Stomach smooth muscle (tissue), 2 donors: Measurements from ENCODE around the gene LMX1A.

ENCODE experiments used
- H3K27ac ChIP-seq: one replicate; pipeline ENCODE4 v1.7.0; 2013; ENCODE audit warnings: mild to moderate bottlenecking, low read length, inconsistent platforms
- H3K27me3 ChIP-seq, 2 donors: one replicate each; pipeline ENCODE4 v1.7.0; 2013; ENCODE audit warnings: low read length in 2 of 2; ENCODE audit not compliant: insufficient read depth in 2 of 2, control insufficient read depth in 1 of 2
- H3K36me3 ChIP-seq, 2 donors: one replicate each; pipeline ENCODE4 v1.7.0; 2013; ENCODE audit warnings: low read length in 2 of 2; ENCODE audit not compliant: control insufficient read depth in 2 of 2, insufficient read depth in 2 of 2
- H3K4me1 ChIP-seq: one replicate; pipeline ENCODE4 v1.7.0; 2013; ENCODE audit warnings: low read length; ENCODE audit not compliant: control insufficient read depth, insufficient read depth
- H3K4me3 ChIP-seq, 2 donors: one replicate each; pipeline ENCODE4 v1.7.0; 2013; ENCODE audit warnings: low read length in 2 of 2
- H3K9ac ChIP-seq, 2 donors: one replicate each; pipeline ENCODE4 v1.7.0; 2013; ENCODE audit warnings: low read length in 2 of 2, mild to moderate bottlenecking in 1 of 2
- H3K9me3 ChIP-seq, 2 donors: one replicate each; pipeline ENCODE4 v1.7.0; 2013; ENCODE audit warnings: low read length in 2 of 2; ENCODE audit not compliant: control insufficient read depth in 2 of 2
- donor health status: healthy.
- donor health status: Pancreatic carcinoma.

LMX1A gene

GRCh38 chr1:165324050-165324449 lies 32.5 kb downstream of the LMX1A start:
- Histone ChIP-seq H3K27ac (no peak overlapping the region), H3K4me1 (no peaks in the 10 kb centered on the region), H3K4me3 (no peak overlapping the region), H3K9ac (no peak overlapping the region), H3K36me3 (no peaks in the 10 kb centered on the region), H3K27me3 (peaks cover 7 to 13% of the 10 kb centered on the region in 2 donors), H3K9me3 (no peaks in the 10 kb centered on the region)

- Histone ChIP-seq H3K27me3 (peaks cover 2% of the 10 kb centered on the region in 2 donors), H3K9ac (no peak overlapping the region), H3K27ac (no peak overlapping the region), H3K4me3 (no peak overlapping the region), H3K4me1 (peaks cover 9% of the 10 kb centered on the region), H3K36me3 (no peaks in the 10 kb centered on the region), H3K9me3 (peaks cover 0 to 3% of the 10 kb centered on the region in 2 donors)
Observed at GRCh38 chr1:165317612-165318011, 38.9 kb downstream of the LMX1A start.

GRCh38 chr1:165316153-165316772 lies 40.3 kb downstream of the LMX1A start:
- peaks cover 9% of the 10 kb centered on the region for H3K4me1 ChIP-seq
- no peak overlapping the region for H3K9ac ChIP-seq
- no peak overlapping the region for H3K4me3 ChIP-seq
- H3K27me3 ChIP-seq = peaks cover 2% of the 10 kb centered on the region in 2 donors
- H3K27ac ChIP-seq = no peak overlapping the region
- H3K9me3 ChIP-seq = peaks cover 0 to 5% of the 10 kb centered on the region in 2 donors
- H3K36me3 ChIP-seq = no peaks in the 10 kb centered on the region

- H3K9ac ChIP-seq = no peak overlapping the region
- no peak overlapping the region for H3K27ac ChIP-seq
- H3K9me3 ChIP-seq = peaks cover 0 to 5% of the 10 kb centered on the region in 2 donors
- H3K4me3 ChIP-seq = no peak overlapping the region
- H3K27me3 ChIP-seq = peaks cover 0 to 2% of the 10 kb centered on the region in 2 donors
- H3K4me1 ChIP-seq = peaks cover 9% of the 10 kb centered on the region
- no peaks in the 10 kb centered on the region for H3K36me3 ChIP-seq
Observed at GRCh38 chr1:165315481-165315880, 41.0 kb downstream of the LMX1A start.

GRCh38 chr1:165313903-165314302 lies 42.6 kb downstream of the LMX1A start:
- peaks cover 9% of the 10 kb centered on the region for H3K4me1 ChIP-seq
- H3K4me3 ChIP-seq = no peak overlapping the region
- no peak overlapping the region for H3K9ac ChIP-seq
- peaks cover 0 to 5% of the 10 kb centered on the region in 2 donors for H3K9me3 ChIP-seq
- H3K27ac ChIP-seq = no peak overlapping the region
- H3K27me3 ChIP-seq = peaks cover 0 to 5% of the 10 kb centered on the region in 2 donors
- no peaks in the 10 kb centered on the region for H3K36me3 ChIP-seq

- peaks cover 0 to 5% of the 10 kb centered on the region in 2 donors for H3K9me3 ChIP-seq
- H3K27ac ChIP-seq = no peak overlapping the region
- no peaks in the 10 kb centered on the region for H3K36me3 ChIP-seq
- H3K4me3 ChIP-seq = no peak overlapping the region
- peaks cover 0 to 5% of the 10 kb centered on the region in 2 donors for H3K27me3 ChIP-seq
- H3K4me1 ChIP-seq = no peaks in the 10 kb centered on the region
- no peak overlapping the region for H3K9ac ChIP-seq
Observed at GRCh38 chr1:165312591-165312990, 43.9 kb downstream of the LMX1A start.

- H3K4me1 ChIP-seq = no peaks in the 10 kb centered on the region
- no peak overlapping the region for H3K27ac ChIP-seq
- peaks cover 0 to 3% of the 10 kb centered on the region in 2 donors for H3K9me3 ChIP-seq
- no peak overlapping the region for H3K9ac ChIP-seq
- no peaks in the 10 kb centered on the region for H3K36me3 ChIP-seq
- peaks cover 0 to 8% of the 10 kb centered on the region in 2 donors for H3K27me3 ChIP-seq
- H3K4me3 ChIP-seq = no peak overlapping the region
Observed at GRCh38 chr1:165306543-165307434, 49.7 kb downstream of the LMX1A start.

GRCh38 chr1:165303386-165303785 lies 53.1 kb downstream of the LMX1A start:
- Histone ChIP-seq H3K27ac (no peak overlapping the region), H3K27me3 (peaks cover 0 to 5% of the 10 kb centered on the region in 2 donors), H3K36me3 (no peaks in the 10 kb centered on the region), H3K9me3 (no peaks in the 10 kb centered on the region), H3K4me1 (no peaks in the 10 kb centered on the region), H3K9ac (no peak overlapping the region), H3K4me3 (no peak overlapping the region)

- H3K36me3 ChIP-seq = no peaks in the 10 kb centered on the region
- no peak overlapping the region for H3K4me3 ChIP-seq
- H3K27ac ChIP-seq = no peak overlapping the region
- H3K9ac ChIP-seq = no peak overlapping the region
- no peaks in the 10 kb centered on the region for H3K4me1 ChIP-seq
- H3K9me3 ChIP-seq = no peaks in the 10 kb centered on the region
- H3K27me3 ChIP-seq = peaks cover 0 to 5% of the 10 kb centered on the region in 2 donors
Observed at GRCh38 chr1:165300400-165300903, 56.1 kb downstream of the LMX1A start.

- H3K36me3 ChIP-seq = no peaks in the 10 kb centered on the region
- no peak overlapping the region for H3K27ac ChIP-seq
- H3K4me3 ChIP-seq = no peak overlapping the region
- no peaks in the 10 kb centered on the region for H3K4me1 ChIP-seq
- H3K27me3 ChIP-seq = no peaks in the 10 kb centered on the region
- H3K9ac ChIP-seq = no peak overlapping the region
- no peaks in the 10 kb centered on the region for H3K9me3 ChIP-seq
Observed at GRCh38 chr1:165298203-165298820, 58.2 kb downstream of the LMX1A start.
